Tibial nerve (tissue), 4 donors: ENCODE measurements around the gene MORN1. TPM values are rescaled to one million over a fixed set of nuclear protein-coding genes. Genes with fewer than 3 reads are reported as not detected.

Source experiments
- DNase-seq, 2 donors: peaks; one replicate each; pipeline ENCODE4 v3.0.0-alpha.2; 2019; ENCODE audit warnings: low spot score in 2 of 2
- H3K27ac ChIP-seq, 4 donors: fragments of 200-600 bp; sonication (generic) in 3 of 4; one replicate each; pipeline ENCODE4 v1.5.1; 2017 to 2019; ENCODE audit warnings: mild to moderate bottlenecking in 1 of 4
- H3K27me3 ChIP-seq, 2 donors: fragments of 200-600 bp; sonication (generic) in 1 of 2; one replicate each; pipeline versions ENCODE4 v1.5.1 to v1.6.0; 2017 to 2019
- H3K36me3 ChIP-seq, 3 donors: fragments of 200-600 bp; sonication (generic); one replicate each; pipeline ENCODE4 v1.5.1; 2018 to 2019
- H3K4me1 ChIP-seq, 4 donors: fragments of 200-600 bp; sonication (generic) in 3 of 4; one replicate each; pipeline ENCODE4 v1.5.1; 2017 to 2019
- H3K4me3 ChIP-seq, 4 donors: fragments of 200-600 bp; sonication (generic) in 3 of 4; one replicate each; pipeline ENCODE4 v1.5.1; 2017 to 2019; ENCODE audit warnings: mild to moderate bottlenecking in 1 of 4, moderate library complexity in 1 of 4
- H3K9me3 ChIP-seq, 4 donors: fragments of 200-600 bp; sonication (generic) in 3 of 4; one replicate each; pipeline ENCODE4 v1.5.1; 2017 to 2019
- EP300 ChIP-seq, 2 donors: sonication (generic); formaldehyde crosslinking; IDR thresholded peaks; one replicate each; pipeline ENCODE4 v1.6.1; 2017; ENCODE audit warnings: antibody characterized with exemption in 2 of 2, mild to moderate bottlenecking in 1 of 2
- POLR2A ChIP-seq, 2 donors: fragments of 450-650 bp; IDR thresholded peaks; one replicate each; pipeline ENCODE4 v1.6.1; 2017; ENCODE audit warnings: antibody characterized with exemption in 2 of 2, mild to moderate bottlenecking in 2 of 2, moderate library complexity in 2 of 2
- WGBS, 2 donors: methylation state at CpG; one replicate each; pipeline ENCODE4 v1.1.5; 2018; 5-methylcytosine and 5-hydroxymethylcytosine counted together
- total RNA-seq, 4 donors: library from RNA; depleted of rRNA; stranded (reverse); fragments of >200 nt; gene quantifications; one replicate each; pipeline ENCODE4 v1.1.0, GENCODE V29; 2016
- TF ChIP-seq, protein P1 (sequence below), 5 experiments: fragments of 200-600 bp in 3 of 5; fragments of 450-650 bp in 2 of 5; sonication (generic) in 3 of 5; IDR thresholded peaks; one replicate each; pipeline ENCODE4 v1.5.1; 2016 to 2019; ENCODE audit warnings: antibody characterized with exemption in 5 of 5, mild to moderate bottlenecking in 3 of 5, moderate library complexity in 2 of 5

The MORN1 gene
- total RNA-seq, 4 donors from 2014 or later, result 8.7 to 21.9 (median 16.1) TPM

- Histone ChIP-seq H3K4me3 (peak overlapping the region in 1 of 4 donors; percentile 10), H3K9me3 (no peaks in the 10 kb centered on the region), H3K4me1 (peaks cover under 1 to 100% (median 95%) of the 10 kb centered on the region in 4 donors), H3K36me3 (peaks cover 0 to 6% (median 0%) of the 10 kb centered on the region in 3 donors), H3K27me3 (no peaks in the 10 kb centered on the region), H3K27ac (peak overlapping the region; percentile 21 to 82 (median 67))
- no peak for DNase-seq
- no peak for TF ChIP-seq POLR2A (IDR thresholded peaks at IDR 0.05)
- TF ChIP-seq, protein P1, sequence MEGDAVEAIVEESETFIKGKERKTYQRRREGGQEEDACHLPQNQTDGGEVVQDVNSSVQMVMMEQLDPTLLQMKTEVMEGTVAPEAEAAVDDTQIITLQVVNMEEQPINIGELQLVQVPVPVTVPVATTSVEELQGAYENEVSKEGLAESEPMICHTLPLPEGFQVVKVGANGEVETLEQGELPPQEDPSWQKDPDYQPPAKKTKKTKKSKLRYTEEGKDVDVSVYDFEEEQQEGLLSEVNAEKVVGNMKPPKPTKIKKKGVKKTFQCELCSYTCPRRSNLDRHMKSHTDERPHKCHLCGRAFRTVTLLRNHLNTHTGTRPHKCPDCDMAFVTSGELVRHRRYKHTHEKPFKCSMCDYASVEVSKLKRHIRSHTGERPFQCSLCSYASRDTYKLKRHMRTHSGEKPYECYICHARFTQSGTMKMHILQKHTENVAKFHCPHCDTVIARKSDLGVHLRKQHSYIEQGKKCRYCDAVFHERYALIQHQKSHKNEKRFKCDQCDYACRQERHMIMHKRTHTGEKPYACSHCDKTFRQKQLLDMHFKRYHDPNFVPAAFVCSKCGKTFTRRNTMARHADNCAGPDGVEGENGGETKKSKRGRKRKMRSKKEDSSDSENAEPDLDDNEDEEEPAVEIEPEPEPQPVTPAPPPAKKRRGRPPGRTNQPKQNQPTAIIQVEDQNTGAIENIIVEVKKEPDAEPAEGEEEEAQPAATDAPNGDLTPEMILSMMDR (IDR thresholded peaks at IDR 0.05), result no peak
- no peak for TF ChIP-seq EP300 (IDR thresholded peaks at IDR 0.05)
- WGBS, 2 donors, result 33 to 50% methylated on average over 10 to 24 of the region's 24 CpGs
These were observed 117.0 kb downstream of the MORN1 start for GRCh38 chr1:2274231-2274928.

GRCh38 chr1:2273401-2274090, 117.8 kb downstream of the MORN1 start:
- peak overlapping the region in 3 of 4 donors; percentile 65 to 82 (median 69) for H3K27ac ChIP-seq
- no peak for DNase-seq
- H3K4me3 ChIP-seq, result no peak overlapping the region
- H3K4me1 ChIP-seq, result peaks cover 0 to 100% (median 91%) of the 10 kb centered on the region in 4 donors
- peaks cover 0 to 6% (median 0%) of the 10 kb centered on the region in 3 donors for H3K36me3 ChIP-seq
- TF ChIP-seq POLR2A (IDR thresholded peaks at IDR 0.05) (no peak), EP300 (IDR thresholded peaks at IDR 0.05) (no peak)
- TF ChIP-seq, protein P1 (IDR thresholded peaks at IDR 0.05), result no peak
- no peaks in the 10 kb centered on the region for H3K27me3 ChIP-seq
- 68 to 69% methylated on average over 22 to 29 of the region's 29 CpGs for WGBS, 2 donors
- H3K9me3 ChIP-seq, result no peaks in the 10 kb centered on the region

DNA sequence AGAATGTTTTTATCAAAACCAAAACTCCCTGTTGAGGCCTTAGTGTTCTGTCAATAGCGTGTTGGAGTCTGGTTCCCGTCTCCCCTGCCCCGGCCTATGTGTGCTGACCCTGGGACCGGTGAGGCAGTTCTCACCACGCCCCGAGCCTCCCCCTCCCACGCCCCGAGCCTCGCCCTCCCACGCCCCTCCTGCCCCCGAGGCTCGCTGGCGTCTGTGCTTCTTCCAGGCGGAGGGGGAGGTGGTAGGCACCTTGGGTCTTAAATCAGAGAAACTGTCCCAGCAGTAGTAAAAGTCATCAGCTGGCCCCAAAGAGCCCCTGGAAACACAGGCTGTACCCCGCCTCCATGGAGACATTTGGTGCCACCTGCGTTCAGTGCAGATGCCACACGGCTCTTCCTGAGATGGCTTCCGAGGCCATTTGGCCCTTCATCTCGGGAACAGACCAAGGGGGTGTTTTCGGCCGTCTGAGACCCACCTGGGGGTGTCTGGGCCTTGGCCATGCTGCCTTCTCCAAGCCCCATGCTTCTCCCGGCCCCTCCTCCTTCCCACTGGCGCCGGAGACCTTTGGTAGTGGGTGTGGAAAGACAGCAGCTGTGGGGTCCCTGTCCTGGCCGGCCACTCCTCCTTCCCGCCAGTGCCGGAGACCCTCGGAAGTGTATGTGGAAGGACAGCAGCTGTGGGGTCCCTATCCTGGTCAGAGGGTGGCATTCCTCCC, 118.5 kb downstream of the MORN1 start:
- H3K9me3 ChIP-seq, result no peaks in the 10 kb centered on the region
- peaks cover 0 to 100% (median 90%) of the 10 kb centered on the region in 4 donors for H3K4me1 ChIP-seq
- WGBS, 2 donors, result 44 to 47% methylated on average over 22 to 26 of the region's 28 CpGs

DNA sequence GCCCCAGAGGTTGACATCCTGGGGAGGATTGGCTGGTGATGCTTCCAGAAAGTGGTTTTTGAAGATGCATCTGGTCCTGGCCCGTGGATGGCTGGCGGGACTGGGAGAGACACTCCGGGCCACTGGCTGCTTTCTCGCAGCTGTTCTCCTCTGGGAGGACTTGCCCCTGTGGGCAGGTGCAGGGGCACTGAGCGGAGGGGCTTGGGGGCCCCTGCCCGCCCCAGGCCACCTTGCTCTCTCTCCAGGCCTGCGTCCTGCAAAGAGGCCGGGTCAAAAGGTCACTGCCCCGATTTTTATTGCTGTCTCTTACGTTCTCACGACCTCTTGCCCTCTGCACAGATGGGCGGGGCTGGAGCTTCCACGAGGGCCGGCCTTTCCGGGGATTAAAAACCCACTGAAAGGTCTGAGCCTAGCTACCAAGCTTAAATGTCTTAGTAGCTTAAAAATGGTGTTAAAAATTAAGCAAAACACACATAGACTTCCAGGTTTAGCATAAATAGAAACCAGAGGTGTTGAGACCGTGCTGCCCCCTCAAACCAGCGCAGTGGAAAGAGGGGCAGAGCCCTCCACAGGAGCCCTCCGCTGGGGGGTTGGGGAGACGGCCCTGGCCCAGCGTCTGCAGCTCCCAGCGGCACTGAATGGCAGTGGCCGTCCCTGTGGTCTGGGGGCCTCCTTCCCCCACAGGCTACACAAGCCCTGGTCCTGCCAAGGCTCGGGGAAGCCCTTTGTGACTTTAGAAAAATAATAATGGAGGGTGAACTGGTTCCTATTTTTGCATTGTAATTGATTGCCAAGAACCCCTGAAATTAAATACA, 119.3 kb downstream of the MORN1 start:
- WGBS, 2 donors, result 29 to 34% methylated on average over 22 to 23 of the region's 23 CpGs
- Histone ChIP-seq H3K27ac (peak overlapping the region; percentile 13 to 82 (median 50)), H3K9me3 (no peaks in the 10 kb centered on the region), H3K4me1 (peaks cover 0 to 100% (median 91%) of the 10 kb centered on the region in 4 donors), H3K27me3 (no peaks in the 10 kb centered on the region), H3K36me3 (no peaks in the 10 kb centered on the region), H3K4me3 (no peak overlapping the region)
- TF ChIP-seq EP300 (IDR thresholded peaks at IDR 0.05), result no peak
- no peak for TF ChIP-seq POLR2A (IDR thresholded peaks at IDR 0.05)
- DNase-seq, result no peak

More for the DNA sequence above, 118.5 kb downstream of the MORN1 start:
- no peak for DNase-seq
- peak overlapping the region in 3 of 4 donors; percentile 13 to 82 (median 69) for H3K27ac ChIP-seq
- peaks cover 0 to 5% (median 0%) of the 10 kb centered on the region in 3 donors for H3K36me3 ChIP-seq
- no peak for TF ChIP-seq POLR2A (IDR thresholded peaks at IDR 0.05)
- TF ChIP-seq, protein P1 (IDR thresholded peaks at IDR 0.05), result no peak
- TF ChIP-seq EP300 (IDR thresholded peaks at IDR 0.05), result no peak
- H3K27me3 ChIP-seq, result no peaks in the 10 kb centered on the region
- H3K4me3 ChIP-seq, result no peak overlapping the region

Other genes starting within 250 kb of the MORN1 start
- gene FAAP20, start 196.8 kb downstream of the MORN1 start, total RNA-seq, result 10 to 100 TPM; 32.8 to 60.9 (median 47.3) TPM
- gene SKI, start 163.2 kb downstream of the MORN1 start, total RNA-seq, result 100 to 1,000 TPM in 1 of 4 donors, 10 to 100 TPM in 3; 62.8 to 100 (median 72.2) TPM
- gene RER1, start 287 bp upstream of the MORN1 start, total RNA-seq, result 10 to 100 TPM; 56.4 to 76.8 (median 66.8) TPM
- gene PEX10, start 21.0 kb upstream of the MORN1 start, total RNA-seq, result 10 to 100 TPM; 27.6 to 44.7 (median 37.8) TPM
- under 1 TPM; 0.21 to 0.59 (median 0.26) TPM for gene PLCH2, start 84.7 kb upstream of the MORN1 start, total RNA-seq
- gene PANK4, start 135.0 kb upstream of the MORN1 start, total RNA-seq, result 10 to 100 TPM; 14.2 to 50.0 (median 38.1) TPM
- under 1 TPM in 1 of 4 donors, not detected in 3; 0.87 TPM for gene HES5, start 138.7 kb upstream of the MORN1 start, total RNA-seq
- gene TNFRSF14, start 164.8 kb upstream of the MORN1 start, total RNA-seq, result 100 to 1,000 TPM in 1 of 4 donors, 10 to 100 TPM in 3; 64.9 to 105 (median 91.1) TPM
- gene PRXL2B, start 195.2 kb upstream of the MORN1 start, total RNA-seq, result 10 to 100 TPM; 14.4 to 18.0 (median 16.9) TPM
- 1 to 10 TPM in 1 of 4 donors, under 1 TPM in 1, not detected in 2; 0.21 to 2.2 TPM for gene MMEL1, start 241.5 kb upstream of the MORN1 start, total RNA-seq